MM.1S (cell line): ENCODE measurements around the gene PASK.

ENCODE experiments used
- DNase-seq: peaks from one replicate; pipeline ENCODE4 v3.0.0-alpha.2; 2015
- H2AFZ ChIP-seq: fragments of 300-600 bp; sonication (generic); 2 replicates; pipeline ENCODE4 v1.6.0; 2016; ENCODE audit warnings: antibody characterized with exemption, low read length
- H3F3A ChIP-seq: fragments of 300-600 bp; sonication (generic); 2 replicates; pipeline ENCODE4 v1.6.1; 2016; ENCODE audit warnings: mild to moderate bottlenecking, antibody characterized with exemption, low read length, moderate library complexity, mixed read lengths; ENCODE audit not compliant: insufficient read depth
- H3K27ac ChIP-seq: fragments of 300-600 bp; sonication (generic); 2 replicates; pipeline ENCODE4 v1.5.1; 2016; ENCODE audit warnings: mild to moderate bottlenecking, low read length
- H3K27me3 ChIP-seq: fragments of 300-600 bp; sonication (generic); replicated peaks from 2 replicates; pipeline ENCODE4 v1.6.0; 2016; ENCODE audit warnings: low read length; ENCODE audit not compliant: insufficient read depth
- H3K36me3 ChIP-seq: fragments of 300-600 bp; sonication (generic); replicated peaks from 2 replicates; pipeline ENCODE4 v1.6.1; 2016; ENCODE audit warnings: mild to moderate bottlenecking, low read length, mixed read lengths; ENCODE audit not compliant: insufficient read depth
- H3K4me1 ChIP-seq: fragments of 300-600 bp; sonication (generic); 2 replicates; pipeline ENCODE4 v1.6.1; 2016; ENCODE audit warnings: low read length, mixed read lengths
- H3K4me2 ChIP-seq: fragments of 300-600 bp; sonication (generic); 2 replicates; pipeline ENCODE4 v1.6.0; 2016; ENCODE audit warnings: low read depth, low read length
- H3K4me3 ChIP-seq: fragments of 300-600 bp; sonication (generic); 2 replicates; pipeline ENCODE4 v1.5.1; 2016; ENCODE audit warnings: low read length, mixed read lengths
- H3K79me2 ChIP-seq: fragments of 300-600 bp; sonication (generic); 2 replicates; pipeline ENCODE4 v1.6.1; 2016; ENCODE audit warnings: mixed run types, low read length, mixed read lengths
- H3K9ac ChIP-seq: fragments of 300-600 bp; sonication (generic); 2 replicates; pipeline ENCODE4 v1.6.1; 2016; ENCODE audit warnings: low read length, mixed read lengths
- H3K9me2 ChIP-seq: fragments of 300-600 bp; sonication (generic); replicated peaks from 2 replicates; pipeline ENCODE4 v1.6.1; 2016; ENCODE audit warnings: mild to moderate bottlenecking, low read length, mixed read lengths; ENCODE audit not compliant: insufficient read depth
- H3K9me3 ChIP-seq: fragments of 300-600 bp; sonication (generic); replicated peaks from 2 replicates; pipeline ENCODE4 v1.6.1; 2016; ENCODE audit warnings: mild to moderate bottlenecking, low read length, mixed read lengths; ENCODE audit not compliant: insufficient read depth
- H4K20me1 ChIP-seq: fragments of 300-600 bp; sonication (generic); 2 replicates; pipeline ENCODE4 v1.6.1; 2016; ENCODE audit warnings: mild to moderate bottlenecking, low read length, moderate library complexity, mixed read lengths; ENCODE audit not compliant: insufficient read depth
- EZH2 ChIP-seq: fragments of 300-600 bp; sonication (generic); optimal IDR thresholded peaks from 2 replicates; pipeline ENCODE3; 2017; ENCODE audit warnings: low read depth, mild to moderate bottlenecking, antibody characterized with exemption, low read length, mixed read lengths
- EZH2phosphoT487 ChIP-seq: fragments of 300-600 bp; sonication (generic); IDR thresholded peaks from 2 replicates; pipeline ENCODE4 v1.6.1; 2018; ENCODE audit warnings: antibody characterized with exemption, low read length
- TF ChIP-seq, protein P1 (sequence below): fragments of 300-600 bp; sonication (generic); IDR thresholded peaks from 2 replicates; pipeline ENCODE4 v1.5.1; 2016; ENCODE audit warnings: antibody characterized with exemption, low read length, mixed read lengths

PASK gene

DNA sequence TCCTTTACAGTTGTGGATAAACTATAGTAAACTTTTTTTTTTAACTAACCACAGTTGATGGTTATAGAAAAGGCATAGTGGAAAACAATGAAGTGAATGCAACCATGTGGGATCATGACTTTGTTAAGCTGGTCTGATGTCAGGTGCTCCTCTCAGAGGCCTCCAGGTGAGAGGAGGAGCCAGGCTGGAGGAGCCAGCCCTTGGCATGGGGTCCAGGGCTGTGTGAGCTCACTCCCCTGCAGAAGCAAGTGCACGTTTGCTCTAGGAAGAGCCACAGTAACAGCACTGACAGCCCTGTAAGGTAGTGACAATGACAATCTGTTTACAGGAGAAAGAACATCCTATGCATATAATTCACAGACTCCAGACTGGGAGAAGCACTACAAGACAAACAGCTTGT, 6.7 kb upstream of the PASK start:
- H3K4me3 ChIP-seq, result no peak overlapping the region
- no peak for DNase-seq
- peaks cover 27% of the 10 kb centered on the region for H3K79me2 ChIP-seq
- H3K9ac ChIP-seq, result no peak overlapping the region
- no peaks in the 10 kb centered on the region for H4K20me1 ChIP-seq
- peaks cover 7% of the 10 kb centered on the region for H3K4me1 ChIP-seq
- no peaks in the 10 kb centered on the region for H3K27me3 ChIP-seq
- no peaks in the 10 kb centered on the region for H3K9me2 ChIP-seq
- H2AFZ ChIP-seq, result no peak overlapping the region
- no peak overlapping the region for H3K27ac ChIP-seq
- H3K4me2 ChIP-seq, result no peak overlapping the region
- H3F3A ChIP-seq, result no peaks in the 10 kb centered on the region
- no peak for TF ChIP-seq EZH2
- TF ChIP-seq, protein P1, sequence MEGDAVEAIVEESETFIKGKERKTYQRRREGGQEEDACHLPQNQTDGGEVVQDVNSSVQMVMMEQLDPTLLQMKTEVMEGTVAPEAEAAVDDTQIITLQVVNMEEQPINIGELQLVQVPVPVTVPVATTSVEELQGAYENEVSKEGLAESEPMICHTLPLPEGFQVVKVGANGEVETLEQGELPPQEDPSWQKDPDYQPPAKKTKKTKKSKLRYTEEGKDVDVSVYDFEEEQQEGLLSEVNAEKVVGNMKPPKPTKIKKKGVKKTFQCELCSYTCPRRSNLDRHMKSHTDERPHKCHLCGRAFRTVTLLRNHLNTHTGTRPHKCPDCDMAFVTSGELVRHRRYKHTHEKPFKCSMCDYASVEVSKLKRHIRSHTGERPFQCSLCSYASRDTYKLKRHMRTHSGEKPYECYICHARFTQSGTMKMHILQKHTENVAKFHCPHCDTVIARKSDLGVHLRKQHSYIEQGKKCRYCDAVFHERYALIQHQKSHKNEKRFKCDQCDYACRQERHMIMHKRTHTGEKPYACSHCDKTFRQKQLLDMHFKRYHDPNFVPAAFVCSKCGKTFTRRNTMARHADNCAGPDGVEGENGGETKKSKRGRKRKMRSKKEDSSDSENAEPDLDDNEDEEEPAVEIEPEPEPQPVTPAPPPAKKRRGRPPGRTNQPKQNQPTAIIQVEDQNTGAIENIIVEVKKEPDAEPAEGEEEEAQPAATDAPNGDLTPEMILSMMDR, result no peak
- no peak for TF ChIP-seq EZH2phosphoT487
- H3K9me3 ChIP-seq, result no peaks in the 10 kb centered on the region
- H3K36me3 ChIP-seq, result no peaks in the 10 kb centered on the region

DNA sequence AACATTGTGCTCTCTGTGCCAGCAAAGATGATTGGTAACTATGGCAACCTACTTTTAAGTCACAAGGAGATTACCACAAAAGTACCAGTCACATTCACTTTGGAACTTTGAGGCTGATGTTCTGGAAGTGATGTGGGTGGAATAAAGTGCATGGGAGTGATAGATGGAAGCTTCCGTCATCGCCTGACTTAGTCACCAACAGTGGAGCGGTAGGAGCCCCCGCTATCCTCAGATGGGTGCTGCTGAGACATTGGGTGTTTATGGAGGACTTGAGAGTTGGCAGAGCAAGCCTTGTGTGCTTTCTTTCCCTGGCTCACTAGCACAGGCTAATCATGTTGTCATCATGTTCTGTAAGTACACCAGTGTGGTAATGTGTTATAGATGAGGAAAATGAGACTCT, 5.6 kb upstream of the PASK start:
- no peaks in the 10 kb centered on the region for H3K9me3 ChIP-seq
- no peak for DNase-seq
- H3F3A ChIP-seq, result no peaks in the 10 kb centered on the region
- no peak for TF ChIP-seq EZH2phosphoT487
- TF ChIP-seq, protein P1, result no peak
- H3K4me2 ChIP-seq, result no peak overlapping the region
- H3K27ac ChIP-seq, result no peak overlapping the region
- H3K36me3 ChIP-seq, result no peaks in the 10 kb centered on the region
- H2AFZ ChIP-seq, result no peak overlapping the region
- H3K79me2 ChIP-seq, result peaks cover 33% of the 10 kb centered on the region
- H4K20me1 ChIP-seq, result no peaks in the 10 kb centered on the region
- H3K27me3 ChIP-seq, result no peaks in the 10 kb centered on the region
- H3K9ac ChIP-seq, result no peak overlapping the region
- no peaks in the 10 kb centered on the region for H3K9me2 ChIP-seq
- H3K4me1 ChIP-seq, result peaks cover 8% of the 10 kb centered on the region
- H3K4me3 ChIP-seq, result no peak overlapping the region

DNA sequence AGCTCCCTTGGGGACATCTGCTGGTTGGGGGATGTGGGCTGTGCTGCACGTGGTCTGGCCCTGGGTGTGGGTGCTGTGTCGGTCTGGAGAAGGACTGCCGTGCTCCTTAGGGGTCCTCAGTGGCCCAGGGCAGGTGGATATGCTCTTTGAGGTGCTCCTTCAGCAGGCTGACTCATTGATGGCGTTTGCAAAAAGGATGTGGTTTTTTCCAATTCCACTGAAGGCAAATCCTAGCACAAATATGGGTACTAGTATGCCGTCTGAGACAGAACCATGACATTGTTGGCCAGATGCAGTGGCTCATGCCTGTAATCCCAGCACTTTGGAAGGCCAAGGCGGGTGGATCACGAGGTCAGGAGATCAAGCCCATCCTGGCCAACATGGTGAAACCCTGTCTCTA, 4.3 kb upstream of the PASK start:
- Histone ChIP-seq H3K4me2 (no peak overlapping the region), H4K20me1 (no peaks in the 10 kb centered on the region), H3K4me1 (peaks cover 8% of the 10 kb centered on the region), H2AFZ (no peak overlapping the region), H3K4me3 (no peak overlapping the region), H3K9ac (no peak overlapping the region), H3K9me2 (no peaks in the 10 kb centered on the region), H3K36me3 (no peaks in the 10 kb centered on the region), H3K9me3 (no peaks in the 10 kb centered on the region), H3K79me2 (peaks cover 33% of the 10 kb centered on the region), H3K27me3 (no peaks in the 10 kb centered on the region), H3F3A (0 out of 2 replicates have a peak, but pooled peaks cover under 1% of the 10 kb centered on the region), H3K27ac (no peak overlapping the region)
- no peak for TF ChIP-seq EZH2phosphoT487
- TF ChIP-seq, protein P1, result no peak
- TF ChIP-seq EZH2, result no peak
- DNase-seq, result no peak
